Epithelial cell of proximal tubule (primary cell): ENCODE data around the gene CCDC116. TPM values are rescaled to one million over a fixed set of nuclear protein-coding genes. Genes with fewer than 3 reads are reported as not detected.

ENCODE experiments used
- DNase-seq: peaks from one replicate; pipeline ENCODE4 v3.0.0-alpha.2; 2011; ENCODE audit warnings: low read depth
- H3K4me3 ChIP-seq: 2 replicates; pipeline ENCODE4 v1.5.1; 2011; ENCODE audit warnings: low read depth, mild to moderate bottlenecking, low read length
- total RNA-seq: library from RNA; depleted of rRNA; stranded (reverse); fragments of >200 nt; gene quantifications from 2 replicates; pipeline ENCODE4 v1.2.3, GENCODE V29; 2015
- TF ChIP-seq, protein P1 (sequence below): conservative IDR thresholded peaks from 2 replicates; pipeline ENCODE4 v1.5.1; 2012; ENCODE audit warnings: low read depth, mild to moderate bottlenecking, low read length

Gene CCDC116
- total RNA-seq, 1 donor from 2014 or later = 0.17 TPM

- TF ChIP-seq, protein P1, sequence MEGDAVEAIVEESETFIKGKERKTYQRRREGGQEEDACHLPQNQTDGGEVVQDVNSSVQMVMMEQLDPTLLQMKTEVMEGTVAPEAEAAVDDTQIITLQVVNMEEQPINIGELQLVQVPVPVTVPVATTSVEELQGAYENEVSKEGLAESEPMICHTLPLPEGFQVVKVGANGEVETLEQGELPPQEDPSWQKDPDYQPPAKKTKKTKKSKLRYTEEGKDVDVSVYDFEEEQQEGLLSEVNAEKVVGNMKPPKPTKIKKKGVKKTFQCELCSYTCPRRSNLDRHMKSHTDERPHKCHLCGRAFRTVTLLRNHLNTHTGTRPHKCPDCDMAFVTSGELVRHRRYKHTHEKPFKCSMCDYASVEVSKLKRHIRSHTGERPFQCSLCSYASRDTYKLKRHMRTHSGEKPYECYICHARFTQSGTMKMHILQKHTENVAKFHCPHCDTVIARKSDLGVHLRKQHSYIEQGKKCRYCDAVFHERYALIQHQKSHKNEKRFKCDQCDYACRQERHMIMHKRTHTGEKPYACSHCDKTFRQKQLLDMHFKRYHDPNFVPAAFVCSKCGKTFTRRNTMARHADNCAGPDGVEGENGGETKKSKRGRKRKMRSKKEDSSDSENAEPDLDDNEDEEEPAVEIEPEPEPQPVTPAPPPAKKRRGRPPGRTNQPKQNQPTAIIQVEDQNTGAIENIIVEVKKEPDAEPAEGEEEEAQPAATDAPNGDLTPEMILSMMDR = no peak
- DNase-seq = no peak
- no peak overlapping the region for H3K4me3 ChIP-seq
These were observed 48.4 kb downstream of the CCDC116 start for GRCh38 chr22:21680830-21681565.

GRCh38 chr22:21681566-21682370, 49.2 kb downstream of the CCDC116 start:
- DNase-seq = no peak
- H3K4me3 ChIP-seq = no peak overlapping the region
- TF ChIP-seq, protein P1 = no peak

GRCh38 chr22:21682385-21683175, 50.0 kb downstream of the CCDC116 start:
- DNase-seq = no peak
- TF ChIP-seq, protein P1 = no peak
- no peak overlapping the region for H3K4me3 ChIP-seq

- TF ChIP-seq, protein P1 = no peak
- no peak overlapping the region for H3K4me3 ChIP-seq
- no peak for DNase-seq
These were observed 50.8 kb downstream of the CCDC116 start for GRCh38 chr22:21683401-21683811.

- TF ChIP-seq, protein P1 = no peak
- DNase-seq = no peak
- H3K4me3 ChIP-seq = no peak overlapping the region
These were observed 52.1 kb downstream of the CCDC116 start for GRCh38 chr22:21684492-21685163.

DNA sequence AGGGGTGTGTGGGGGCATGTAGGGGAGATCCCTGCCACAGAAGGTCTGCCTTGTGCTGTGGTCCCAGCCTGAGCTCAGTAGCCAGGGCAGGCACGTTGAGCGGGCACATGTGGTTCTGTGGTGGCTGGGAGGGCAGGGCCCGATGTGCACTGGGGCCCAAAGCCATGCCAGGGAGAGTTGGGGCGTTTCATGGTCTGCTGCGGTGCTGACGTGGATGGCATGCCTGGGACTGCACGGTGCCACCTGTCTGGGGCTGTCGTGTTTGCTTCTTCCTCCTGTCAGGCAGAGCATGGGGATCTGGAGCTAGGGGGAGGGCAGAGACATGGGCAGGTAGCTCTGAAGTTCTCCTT, 52.6 kb downstream of the CCDC116 start:
- no peak overlapping the region for H3K4me3 ChIP-seq
- TF ChIP-seq, protein P1 = no peak
- DNase-seq = no peak
